ENCODE measurements around the gene PJVK.
"Not testable (repeated sequence)": the region's sequence is repeated elsewhere in the genome, so short reads cannot be mapped to it uniquely, and the experiment has no call there.

The PJVK gene, protein sequence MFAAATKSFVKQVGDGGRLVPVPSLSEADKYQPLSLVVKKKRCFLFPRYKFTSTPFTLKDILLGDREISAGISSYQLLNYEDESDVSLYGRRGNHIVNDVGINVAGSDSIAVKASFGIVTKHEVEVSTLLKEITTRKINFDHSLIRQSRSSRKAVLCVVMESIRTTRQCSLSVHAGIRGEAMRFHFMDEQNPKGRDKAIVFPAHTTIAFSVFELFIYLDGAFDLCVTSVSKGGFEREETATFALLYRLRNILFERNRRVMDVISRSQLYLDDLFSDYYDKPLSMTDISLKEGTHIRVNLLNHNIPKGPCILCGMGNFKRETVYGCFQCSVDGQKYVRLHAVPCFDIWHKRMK

DNA sequence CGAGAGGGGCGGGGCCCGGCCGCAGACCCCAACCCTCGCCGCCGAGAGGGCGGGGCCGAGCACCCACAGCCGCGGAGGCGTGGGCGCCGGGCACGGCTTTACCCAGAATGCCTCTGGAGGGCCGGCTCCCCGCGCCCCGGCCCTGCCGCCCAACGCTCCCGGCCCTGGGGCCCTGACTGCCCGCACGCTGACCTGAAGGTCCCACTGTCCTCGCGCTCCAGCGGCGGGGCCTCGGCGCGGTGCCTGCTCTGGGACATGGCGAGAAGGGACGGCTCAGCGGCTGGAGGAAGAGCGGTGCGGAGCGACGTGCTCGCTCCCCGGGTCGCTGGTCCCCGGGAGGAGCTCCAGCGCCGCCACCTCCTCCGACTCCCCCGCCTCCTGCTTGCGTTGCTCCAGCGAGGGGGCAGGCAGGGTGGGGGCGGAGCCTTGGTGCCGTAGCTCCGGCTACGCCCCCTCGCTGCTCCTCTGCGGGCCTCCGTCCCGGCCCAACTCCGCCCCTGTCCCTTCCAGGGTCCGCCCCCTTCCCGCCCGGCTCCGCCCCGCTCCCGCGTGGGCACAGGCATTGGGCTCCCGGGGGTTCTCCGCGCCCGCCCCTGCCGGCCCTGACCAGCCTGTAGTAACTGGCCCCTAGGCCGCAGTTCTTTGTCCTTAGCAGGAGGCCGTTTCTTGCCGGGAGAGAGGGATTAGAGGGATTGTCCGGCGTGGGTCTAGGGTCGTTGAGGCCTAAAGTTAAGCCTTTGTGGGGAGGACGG lies at the start of gene PJVK, which contains the start of gene PRKRA:
TSS of gene PJVK (plus strand) at position 605 of the 752 bp plus-strand sequence. CDS start 2,032 bp downstream, outside the sequence.
TSS of gene PRKRA (minus strand) at position 402 of the 752 bp plus-strand sequence. CDS start at position 257, 145 bp downstream.
- DNase-seq: peak; percentile 89 to 96

DNA sequence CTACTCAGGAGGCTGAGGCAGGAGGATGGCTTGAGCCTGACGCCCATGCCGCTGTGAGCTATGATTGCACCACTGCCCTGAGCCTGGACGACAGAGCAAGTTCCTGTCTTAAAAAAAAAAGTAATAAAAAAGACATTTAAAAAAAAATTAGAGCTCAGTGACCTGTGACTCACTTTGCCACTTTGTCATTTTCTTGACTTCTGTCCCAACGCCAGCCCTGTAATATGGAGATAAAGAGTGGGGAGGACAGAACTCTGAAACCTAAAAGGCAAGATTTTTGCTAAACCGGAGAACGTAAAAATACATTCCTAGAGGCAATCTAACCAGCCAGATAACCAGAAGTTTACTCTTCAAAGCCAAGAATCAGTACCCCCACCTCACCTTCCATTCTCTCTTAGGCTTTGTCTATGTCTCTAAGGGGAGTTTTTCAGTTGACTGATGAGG lies 49.2 kb upstream of the PJVK start:
- DNase-seq: no peak

DNA sequence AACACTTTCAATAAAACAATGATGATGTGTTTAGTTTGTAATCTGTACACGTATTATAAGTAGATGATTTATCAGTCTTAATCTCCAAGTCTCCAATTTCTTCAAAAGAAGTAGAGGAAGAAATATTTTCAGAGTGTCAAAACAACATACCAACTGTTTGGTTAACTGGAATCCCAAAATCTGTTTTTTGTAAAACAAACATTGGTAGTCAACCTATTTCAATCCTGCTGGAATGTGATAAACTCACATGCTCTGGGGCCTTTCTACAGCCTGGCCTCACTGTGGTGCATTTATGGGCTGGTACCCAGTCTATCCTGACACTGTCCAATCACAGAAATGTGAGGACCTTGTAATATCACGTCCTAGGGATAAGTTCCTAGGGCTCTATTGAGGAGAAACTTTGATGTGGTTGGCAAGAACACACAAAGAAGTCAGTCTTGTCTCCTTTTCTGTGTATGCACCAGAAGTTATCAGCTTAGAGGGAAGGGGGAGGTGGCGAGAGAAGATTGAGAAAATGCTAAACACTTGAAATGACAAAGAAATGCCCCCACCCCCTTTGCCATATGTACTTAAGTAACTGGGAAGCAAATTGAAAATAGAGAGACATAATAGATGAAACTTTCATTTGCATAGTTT lies 47.4 kb upstream of the PJVK start:
- DNase-seq: no peak

DNA sequence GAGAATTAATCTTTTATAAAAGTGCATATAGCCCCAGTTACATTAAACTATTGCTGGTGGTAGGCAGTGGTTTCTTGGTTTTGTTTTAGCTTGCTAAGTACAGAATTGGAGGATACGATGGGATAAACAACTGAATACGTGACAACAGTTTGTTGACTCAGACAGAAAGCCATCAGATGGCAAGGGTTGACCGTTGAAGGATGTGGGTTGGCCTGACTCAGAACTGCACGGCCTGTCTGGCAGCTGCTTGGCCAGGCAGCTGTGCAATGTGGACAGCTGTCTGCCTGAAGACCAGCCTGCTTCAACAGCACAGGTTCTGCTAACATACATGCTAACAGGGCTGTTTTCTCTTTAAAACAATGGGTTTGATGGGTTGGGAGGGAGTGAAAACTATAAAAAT lies 46.8 kb upstream of the PJVK start:
- DNase-seq: no peak

DNA sequence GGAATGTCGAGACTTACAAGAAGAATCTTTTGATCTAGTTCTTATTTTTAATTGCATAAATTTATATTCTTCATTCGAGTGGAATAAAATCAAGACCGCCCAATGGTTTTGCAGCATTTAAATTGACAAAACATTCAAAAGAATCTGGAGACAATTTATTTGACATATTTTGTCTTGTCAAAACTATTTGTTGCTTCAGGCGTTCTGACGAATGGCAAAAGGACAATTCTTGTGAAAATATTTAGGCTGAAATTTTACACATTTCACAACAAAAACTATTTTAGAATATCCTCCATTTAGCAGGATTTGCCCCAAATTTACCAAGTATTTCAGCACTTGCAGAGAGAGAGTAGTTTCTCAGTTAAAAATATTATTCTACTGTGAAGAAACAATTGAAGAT lies 41.9 kb upstream of the PJVK start:
- no peak for DNase-seq

DNA sequence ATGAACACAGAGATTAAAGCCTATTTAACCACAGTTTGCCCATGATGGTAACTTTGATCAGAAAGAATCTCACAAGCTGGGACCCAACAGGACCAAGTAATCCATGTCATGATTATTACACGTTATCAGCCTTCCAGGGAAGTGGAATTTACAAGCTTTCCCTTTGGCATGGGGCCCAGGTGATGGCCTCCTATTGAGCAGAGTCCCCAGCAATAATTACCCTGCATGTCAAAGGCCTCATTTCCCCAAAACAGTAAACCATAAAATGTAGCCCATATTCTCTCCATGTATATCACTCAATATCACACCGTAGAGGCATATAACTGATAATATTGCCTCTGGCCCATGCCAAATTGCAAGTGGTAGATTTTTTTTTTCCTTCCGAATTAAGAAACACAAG lies 39.1 kb upstream of the PJVK start:
- DNase-seq: no peak

DNA sequence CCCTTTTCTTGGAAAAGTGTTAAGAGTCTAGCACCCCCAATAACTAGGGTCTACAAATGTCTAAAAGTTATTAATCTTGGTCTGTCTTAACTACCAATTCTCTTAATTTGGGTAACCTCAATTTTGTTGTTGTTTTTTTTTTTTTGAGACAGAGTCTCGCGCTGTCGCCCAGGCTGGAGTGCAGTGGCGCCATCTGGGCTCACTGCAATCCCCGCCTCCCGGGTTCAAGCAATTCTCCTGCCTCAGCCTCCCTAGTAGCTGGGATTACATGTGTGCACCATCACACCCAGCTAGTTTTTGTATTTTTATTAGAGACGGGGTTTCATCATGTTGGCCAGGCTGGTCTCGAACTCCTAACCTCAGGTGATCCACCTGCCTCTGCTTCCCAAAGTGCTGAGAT lies 38.7 kb upstream of the PJVK start:
- DNase-seq: not testable (repeated sequence)

DNA sequence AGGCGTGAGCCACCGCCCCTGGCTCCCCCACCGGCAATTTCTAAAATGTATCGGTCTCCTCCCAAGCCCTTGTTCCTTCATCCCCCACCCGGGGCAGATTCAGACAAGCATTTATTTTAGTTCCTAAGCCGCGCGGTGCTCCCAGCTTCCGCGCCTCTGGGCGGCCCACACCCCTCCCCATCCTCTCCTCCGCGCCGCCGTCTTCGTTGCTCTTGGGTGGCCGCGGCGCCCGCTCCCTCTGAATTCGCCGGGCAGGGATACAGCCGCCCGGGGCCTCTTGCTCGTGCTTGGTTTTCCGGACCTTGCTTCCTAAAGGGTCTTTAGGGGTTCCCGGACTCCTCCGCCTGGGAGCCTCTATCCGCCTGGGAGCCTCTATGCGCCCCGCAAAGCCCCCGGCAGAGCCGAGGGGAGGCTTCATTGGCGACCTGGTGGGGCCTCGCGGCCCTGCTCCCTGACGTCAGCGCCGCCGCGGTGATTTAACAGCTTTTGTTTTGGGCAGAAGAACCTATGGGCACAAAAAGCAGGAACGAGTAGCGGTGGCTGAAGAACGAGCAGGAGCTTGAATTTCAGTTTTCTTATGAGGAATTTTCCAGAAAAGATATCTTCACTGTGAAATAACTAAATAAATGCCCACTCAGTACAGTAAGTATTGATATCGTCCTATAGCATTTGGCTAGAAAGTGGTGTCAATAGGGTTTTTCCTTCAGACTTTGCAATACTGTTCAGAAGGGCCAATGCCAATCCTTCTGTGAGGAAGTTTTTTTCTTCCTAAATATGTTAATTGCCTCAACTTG lies 37.5 kb upstream of the PJVK start:
- DNase-seq: peak; percentile 51 to 63

DNA sequence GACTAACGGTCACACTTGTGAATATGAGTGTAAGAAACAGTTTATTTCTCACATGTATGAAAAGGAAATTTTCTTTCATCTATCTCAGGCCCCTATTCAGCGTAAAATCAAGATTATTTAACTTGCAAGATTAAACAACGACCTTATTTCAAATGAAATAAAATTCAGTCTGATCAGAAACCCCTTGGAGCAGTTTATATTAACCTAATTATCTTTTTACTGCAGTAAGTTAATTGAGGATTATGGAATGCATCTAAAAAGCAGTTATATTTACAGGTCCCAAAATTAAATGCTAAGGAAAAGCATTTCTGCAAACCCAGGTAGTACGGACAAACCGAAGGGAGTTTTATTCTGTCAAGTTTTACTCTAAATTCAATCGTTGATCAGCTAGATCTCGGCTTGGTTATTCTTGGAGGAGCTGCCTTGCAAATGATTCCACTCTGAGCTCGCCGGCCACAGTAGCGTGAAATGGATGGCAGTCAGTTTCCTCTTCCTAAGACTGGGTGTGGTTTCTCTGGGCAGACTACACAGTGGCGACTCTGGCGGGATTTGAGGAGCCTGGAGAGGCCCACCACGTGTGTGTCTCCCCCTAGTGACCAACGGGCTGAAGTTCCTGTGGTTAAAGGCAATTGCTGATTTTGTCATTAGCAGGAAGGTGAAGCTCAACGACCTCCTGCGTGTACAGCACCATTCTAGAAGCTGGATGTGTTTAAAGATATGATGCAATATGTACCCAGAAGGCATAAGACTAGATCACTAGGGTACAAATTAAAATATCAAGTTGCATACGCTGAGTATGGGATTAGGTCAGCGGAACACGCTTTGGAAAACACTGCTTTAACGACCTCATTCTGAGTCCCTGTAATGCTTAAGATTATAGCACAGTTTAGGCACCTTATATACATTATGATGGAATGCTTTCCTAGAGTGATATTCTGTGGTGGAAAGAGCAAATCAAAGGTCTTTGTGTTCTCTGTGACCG lies 36.6 kb upstream of the PJVK start:
- DNase-seq: peak; percentile 87 to 88

DNA sequence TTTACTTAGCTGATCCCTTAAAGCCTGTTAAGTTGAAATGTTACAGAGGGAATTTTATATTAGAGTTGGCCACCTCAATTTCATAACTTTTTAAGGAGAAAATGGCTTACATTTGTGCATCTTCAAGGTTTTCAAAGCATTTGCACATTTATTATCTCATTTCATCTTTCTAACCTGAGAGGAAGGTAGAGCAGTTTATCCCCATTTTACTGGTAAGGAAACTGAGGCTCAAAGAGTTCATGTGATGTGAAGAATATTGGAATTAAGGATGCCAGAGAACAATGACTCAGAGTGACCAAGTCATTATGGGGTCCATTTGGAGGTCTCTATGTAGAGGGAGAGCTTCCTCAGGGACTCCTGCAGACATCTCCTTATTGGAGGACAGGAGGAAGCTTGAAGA lies 35.2 kb upstream of the PJVK start:
- no peak for DNase-seq

DNA sequence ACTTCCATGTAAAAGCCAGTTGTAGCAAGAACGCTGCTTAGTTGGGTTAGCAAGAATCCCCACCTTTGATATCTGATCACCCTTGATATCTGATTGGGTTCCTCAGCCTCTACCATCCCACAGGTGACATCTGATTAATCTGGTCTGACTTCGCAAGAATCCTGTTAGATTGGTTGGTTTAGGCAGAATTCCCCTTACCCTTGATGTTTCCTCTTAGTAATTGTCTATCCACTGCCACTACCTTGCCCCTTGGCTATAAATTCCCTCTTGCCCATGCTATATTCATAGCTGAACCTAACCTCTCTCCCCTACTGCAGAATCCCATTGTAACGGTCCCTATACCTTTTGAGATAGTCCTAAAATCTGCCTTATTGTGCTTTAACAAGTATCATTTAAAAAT lies 33.3 kb upstream of the PJVK start:
- DNase-seq: no peak

DNA sequence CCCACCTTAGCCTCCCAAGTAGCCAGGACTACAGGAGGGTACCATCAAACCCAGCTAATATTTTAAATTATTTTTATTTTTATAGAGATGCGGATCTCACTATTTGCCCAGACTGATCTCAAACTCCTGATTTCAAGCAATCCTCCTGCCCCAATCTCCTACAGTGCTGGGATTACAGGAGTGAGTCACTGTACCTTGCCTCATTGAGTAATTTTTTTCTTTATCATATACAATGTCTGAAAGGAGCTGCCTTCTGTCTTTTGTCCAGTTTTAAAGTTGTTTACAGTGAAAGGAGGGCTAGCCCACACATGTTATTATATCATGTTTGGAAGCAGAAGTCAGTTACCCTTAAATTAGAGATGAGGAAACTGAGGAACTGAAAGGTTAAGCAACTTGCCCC lies 32.8 kb upstream of the PJVK start:
- no peak for DNase-seq

DNA sequence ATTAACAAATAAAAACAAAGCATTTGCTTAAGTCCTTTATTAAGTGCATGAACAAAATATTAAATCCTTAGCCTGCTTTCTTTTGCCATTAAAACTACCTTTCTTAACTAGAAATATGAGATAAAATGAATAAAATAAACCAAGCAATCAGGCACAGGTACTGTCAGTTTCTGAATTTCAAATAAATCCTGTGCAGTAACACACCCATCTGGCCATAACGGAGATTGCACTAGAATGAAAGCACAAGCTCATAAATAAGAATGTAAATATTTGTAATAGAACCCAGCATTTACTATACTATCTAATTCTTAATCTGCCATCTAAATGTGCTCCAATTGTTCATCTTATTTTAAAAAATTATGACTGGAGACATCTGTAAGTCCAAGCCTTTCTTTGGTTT lies 32.1 kb upstream of the PJVK start:
- no peak for DNase-seq

DNA sequence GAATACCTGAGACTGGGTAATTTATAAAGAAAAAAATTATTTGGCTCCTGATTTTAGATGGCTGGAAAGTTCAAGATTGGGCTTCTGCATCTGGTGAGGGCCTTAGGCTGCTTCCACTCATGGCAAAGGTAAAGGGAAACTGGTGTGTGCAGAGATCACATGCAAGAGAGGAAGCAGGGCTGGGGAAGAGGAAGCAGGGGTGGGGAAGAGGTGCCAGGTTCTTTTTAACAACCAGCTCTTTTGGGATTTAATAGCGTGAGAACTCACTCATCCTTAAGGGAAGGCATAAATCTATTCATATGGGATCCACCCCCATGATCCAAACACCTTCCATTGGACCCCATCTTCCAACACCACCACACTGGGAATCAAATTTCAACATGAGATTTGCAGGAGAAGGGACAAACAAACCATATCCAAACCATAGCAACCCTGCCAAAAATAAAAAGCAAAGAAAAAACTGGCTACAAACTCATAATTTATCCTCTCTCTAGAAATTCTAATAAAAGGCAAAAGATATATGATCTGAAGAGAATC lies 30.6 kb upstream of the PJVK start:
- no peak for DNase-seq

DNA sequence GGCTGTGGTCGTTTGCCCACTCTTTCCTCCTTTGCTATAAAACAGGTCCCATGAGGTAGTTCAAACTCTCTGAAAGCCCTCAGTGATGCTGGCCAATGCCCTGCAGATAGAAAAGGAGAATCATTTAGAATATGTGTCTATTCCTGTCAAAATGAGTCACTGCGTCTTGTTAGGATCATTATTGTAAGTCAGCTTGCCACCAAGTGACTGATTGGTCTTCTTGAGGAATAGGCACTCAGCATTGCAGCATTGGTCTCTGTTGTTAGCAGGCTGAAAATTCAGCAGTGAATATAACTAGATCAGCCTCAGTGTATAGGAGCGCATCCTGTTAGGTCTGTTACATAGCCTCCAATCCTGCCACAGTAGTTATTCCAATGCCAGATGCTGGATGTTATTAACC lies 29.1 kb upstream of the PJVK start:
- DNase-seq: no peak

DNA sequence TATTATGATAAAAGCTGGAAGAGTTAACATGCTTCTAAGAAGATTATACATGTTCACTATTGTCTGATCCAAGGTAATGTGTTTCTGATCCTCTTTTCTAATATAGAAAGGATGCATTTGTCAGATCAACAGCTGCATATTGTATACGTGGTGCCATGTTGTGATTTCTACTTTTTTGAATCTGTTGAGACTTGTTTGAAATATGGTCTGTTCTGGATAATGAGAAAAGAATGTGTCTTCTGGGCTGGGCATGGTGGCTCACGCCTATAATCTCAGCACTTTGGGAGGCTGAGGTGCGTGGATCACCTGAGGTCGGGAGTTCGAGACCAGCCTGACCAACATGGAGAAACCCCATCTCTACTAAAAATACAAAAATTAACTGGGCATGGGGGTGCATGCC lies 27.4 kb upstream of the PJVK start:
- not testable (repeated sequence) for DNase-seq

DNA sequence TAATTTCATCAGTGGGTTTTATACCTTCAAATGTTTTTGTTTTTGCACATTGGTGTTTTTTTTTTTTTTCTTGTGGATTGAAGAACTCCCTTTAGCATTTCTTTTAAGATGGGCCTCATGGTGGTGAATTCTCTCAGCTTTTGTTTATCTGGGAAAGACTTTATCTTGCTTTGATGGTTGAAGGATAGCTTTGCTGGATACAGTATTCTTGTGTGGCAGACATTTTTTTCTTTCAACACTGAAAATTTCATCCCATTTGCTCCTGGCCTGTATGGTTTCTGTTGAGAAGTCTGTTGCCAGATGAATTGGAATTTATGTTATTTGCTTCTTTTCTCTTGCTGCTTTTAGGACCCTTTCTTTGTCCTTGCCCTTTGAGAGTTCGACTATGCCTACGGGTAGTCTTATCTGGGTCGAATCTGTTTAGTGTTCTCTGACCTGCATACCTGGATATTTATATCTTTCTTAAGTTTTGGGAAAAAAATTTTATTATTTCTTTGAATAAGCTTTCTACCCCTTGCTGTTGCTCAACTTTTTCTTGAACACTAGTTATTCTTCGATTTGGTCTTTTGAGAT lies 25.8 kb upstream of the PJVK start:
- no peak for DNase-seq

DNA sequence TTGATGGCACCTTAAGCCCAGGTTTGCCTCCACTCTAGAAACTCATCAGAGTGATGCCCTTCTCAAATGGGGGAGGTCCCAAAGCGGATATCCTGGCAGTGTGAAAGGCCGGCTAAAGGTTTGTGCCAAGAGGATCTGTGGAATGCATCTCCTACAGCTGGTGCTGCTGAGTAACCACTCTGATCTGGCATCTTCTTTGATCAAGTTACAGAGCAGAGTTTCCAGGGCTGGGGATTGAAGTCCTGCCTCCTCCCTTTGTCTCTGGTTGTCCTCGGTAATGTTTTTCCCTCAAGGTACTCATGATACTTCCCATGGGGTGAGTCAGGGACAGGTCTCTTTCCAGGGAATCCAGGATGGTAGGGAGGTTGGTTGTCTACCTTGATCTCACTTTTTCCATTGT lies 24.8 kb upstream of the PJVK start:
- DNase-seq: no peak

DNA sequence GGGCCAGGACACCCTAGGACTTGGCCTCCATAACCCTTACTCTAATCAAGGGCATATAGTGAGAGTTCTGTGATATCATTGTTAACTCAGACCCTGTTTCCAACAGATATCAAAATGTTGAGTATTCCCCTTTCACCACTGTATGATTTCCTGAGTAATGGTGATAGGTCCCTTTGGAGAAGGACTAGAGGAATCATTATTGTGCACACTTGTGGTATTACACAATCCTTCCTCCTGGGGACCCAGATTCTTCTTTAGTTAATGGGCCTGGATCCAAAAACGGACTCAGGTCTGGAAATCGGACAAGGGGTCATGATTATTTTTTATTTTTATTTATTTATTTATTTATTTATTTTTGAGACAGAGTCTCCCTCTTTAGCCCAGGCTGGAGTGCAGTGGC lies 23.7 kb upstream of the PJVK start:
- no peak for DNase-seq

DNA sequence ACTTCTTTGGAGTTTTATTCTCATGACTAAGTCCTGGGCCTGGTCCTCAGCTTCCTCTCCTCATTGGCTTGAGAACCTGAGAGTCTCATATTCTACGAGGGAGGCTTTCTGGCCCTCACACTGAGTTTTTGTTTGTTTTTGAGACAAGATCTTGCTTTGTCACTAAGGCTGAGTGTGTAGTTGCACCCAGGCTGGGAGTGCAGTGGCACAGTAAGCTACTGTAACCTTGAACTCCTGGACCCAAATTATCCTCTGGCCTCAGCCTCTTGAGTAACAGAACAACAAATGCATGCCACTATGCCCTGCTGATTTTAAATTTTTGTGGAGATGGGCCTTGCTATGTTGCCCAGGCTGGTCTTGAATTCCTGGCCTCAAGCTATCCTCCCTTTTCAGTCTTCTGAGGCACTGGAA lies 22.8 kb upstream of the PJVK start:
- no peak for DNase-seq

DNA sequence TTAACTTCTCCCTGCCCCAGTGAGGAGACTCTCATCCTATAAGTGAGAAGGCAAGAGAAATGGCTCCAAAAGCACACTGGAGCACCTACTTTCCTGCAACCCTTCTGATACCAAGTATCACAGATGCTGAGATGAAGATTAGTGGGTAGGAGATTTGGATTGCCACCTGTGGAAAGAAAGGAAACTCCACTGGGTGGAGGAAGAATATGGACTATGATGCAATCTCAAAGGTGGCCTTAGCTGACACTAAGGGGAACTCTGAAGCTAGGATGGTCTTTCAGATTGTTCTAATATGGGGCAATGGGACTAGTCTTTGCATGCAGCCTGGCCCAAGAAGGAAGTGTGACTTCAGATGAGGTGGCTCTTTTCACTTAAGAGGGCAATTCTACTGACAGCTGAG lies 21.8 kb upstream of the PJVK start:
- no peak for DNase-seq

Data from NCI-H1930 (cell line).